Glomerular visceral epithelial cell (primary cell): Measurements from ENCODE around the gene ITGB5.
"Not testable (repeated sequence)": the region's sequence is repeated elsewhere in the genome, so short reads cannot be mapped to it uniquely, and the experiment has no call there.

Experiments used
- DNase-seq: peaks from one replicate; pipeline ENCODE4 v3.0.0-alpha.2; 2016; ENCODE audit errors: extremely low spot score

Gene ITGB5

DNA sequence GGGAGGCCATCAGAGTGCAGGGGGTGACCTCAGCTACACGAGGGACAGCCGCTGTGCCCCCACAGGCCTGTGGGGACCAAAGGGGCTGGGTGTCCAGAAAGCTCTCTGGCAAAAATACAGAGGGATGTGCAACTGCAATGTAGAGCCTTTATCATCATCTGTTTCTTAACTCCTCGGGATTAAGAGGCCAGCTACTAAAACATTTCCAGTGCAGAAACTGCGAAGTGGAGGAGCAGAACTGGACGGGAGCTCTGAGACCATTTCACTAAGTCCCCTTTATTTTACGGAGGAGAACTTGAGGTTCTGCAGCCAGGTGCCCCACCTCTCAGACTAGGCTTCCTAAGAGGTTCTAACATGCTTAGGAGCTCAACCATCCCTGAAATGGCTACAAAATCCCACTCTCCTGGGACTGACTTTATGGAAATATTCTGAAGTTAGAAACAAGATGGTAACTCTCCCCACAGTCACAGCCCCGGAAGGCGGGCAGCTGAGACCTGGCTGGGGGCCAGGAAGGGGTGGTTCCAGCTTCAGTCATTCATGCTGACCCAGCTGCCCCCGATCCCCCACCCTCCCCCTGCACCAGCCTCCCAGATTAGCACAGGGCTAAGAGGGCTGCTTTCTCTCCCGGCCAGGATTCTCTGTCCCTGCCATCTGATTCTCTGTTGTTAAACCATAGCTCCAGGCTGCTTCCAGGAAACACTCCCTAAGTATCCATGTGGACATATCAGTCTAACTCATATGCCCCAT, 116.7 kb downstream of the ITGB5 start:
- no peak for DNase-seq

DNA sequence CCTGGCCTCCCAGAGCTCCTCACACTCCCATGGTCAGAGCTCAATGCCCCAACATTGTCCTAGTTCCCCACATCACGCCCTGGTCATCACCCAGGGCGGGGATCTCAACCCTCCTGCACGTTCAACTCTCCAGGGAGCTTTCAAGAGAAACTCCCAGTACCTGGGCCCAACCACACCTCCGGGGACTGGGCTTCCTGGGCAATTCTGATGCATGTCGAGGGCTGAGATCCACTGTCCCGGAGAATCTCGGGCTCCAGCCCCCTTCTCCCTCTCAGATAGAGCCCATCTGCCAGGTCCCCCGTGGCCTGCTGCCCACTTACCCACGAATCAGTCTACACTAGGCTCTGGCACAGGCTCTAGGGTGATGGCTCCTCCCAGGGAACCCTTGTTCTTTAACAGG, 117.7 kb downstream of the ITGB5 start:
- DNase-seq: no peak

DNA sequence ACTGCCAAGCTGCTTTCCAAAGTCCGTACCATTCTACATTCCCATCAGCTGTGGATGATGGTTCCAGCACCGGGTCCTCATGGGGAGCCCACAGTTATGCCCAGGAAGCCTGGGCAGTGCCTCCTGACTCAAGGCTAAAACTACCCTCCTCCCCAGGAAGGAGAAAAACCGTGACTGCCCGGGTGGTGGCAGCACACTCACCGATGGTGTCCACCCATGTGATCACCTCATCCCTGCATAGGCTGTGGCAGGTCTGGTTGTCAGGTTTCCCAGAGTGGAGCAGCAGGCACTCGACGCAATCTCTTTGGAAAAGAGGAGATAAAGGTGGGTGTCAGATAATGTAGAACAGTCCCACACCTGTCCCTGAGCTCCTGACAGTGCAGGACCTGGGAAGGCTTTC, 118.4 kb downstream of the ITGB5 start:
- no peak for DNase-seq

DNA sequence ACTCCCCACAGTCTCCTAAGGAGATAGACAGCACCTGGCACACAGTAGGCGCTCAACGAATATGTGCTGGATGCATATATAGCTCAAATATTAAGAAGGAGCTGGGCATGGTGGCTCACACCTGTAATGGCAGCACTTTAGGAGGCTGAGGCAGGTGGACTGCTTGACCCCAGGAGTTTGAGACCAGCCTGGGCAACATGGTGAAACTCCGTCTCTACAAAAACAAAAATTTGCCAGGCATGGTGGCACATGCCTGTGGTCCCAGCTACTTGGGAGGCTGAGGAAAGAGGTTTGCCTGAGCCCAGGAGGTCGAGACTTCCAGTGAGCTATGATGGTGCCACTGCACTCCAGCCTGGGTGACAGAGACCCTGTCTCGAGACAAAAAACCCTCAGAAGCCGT, 119.5 kb downstream of the ITGB5 start:
- no peak for DNase-seq

DNA sequence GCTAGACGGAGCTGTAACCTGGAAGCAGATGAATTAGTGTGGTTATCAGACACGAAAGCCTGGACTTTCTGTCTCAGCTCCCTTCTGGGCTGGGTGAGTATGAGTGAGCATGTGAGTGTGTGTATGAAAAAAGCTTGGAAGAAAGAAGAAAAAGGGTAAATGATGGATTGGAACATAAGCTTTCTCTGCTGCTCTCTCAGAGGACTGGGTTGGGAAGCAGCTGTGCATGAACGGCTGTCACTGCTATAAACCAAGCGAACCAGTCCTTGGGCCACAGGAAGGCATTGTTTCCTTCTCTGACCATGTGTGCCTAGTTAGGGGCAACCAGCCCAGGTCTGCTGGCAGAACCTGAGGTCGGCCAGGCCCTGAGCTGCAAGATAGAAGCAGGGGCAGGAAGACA, 119.9 kb downstream of the ITGB5 start:
- DNase-seq: no peak

DNA sequence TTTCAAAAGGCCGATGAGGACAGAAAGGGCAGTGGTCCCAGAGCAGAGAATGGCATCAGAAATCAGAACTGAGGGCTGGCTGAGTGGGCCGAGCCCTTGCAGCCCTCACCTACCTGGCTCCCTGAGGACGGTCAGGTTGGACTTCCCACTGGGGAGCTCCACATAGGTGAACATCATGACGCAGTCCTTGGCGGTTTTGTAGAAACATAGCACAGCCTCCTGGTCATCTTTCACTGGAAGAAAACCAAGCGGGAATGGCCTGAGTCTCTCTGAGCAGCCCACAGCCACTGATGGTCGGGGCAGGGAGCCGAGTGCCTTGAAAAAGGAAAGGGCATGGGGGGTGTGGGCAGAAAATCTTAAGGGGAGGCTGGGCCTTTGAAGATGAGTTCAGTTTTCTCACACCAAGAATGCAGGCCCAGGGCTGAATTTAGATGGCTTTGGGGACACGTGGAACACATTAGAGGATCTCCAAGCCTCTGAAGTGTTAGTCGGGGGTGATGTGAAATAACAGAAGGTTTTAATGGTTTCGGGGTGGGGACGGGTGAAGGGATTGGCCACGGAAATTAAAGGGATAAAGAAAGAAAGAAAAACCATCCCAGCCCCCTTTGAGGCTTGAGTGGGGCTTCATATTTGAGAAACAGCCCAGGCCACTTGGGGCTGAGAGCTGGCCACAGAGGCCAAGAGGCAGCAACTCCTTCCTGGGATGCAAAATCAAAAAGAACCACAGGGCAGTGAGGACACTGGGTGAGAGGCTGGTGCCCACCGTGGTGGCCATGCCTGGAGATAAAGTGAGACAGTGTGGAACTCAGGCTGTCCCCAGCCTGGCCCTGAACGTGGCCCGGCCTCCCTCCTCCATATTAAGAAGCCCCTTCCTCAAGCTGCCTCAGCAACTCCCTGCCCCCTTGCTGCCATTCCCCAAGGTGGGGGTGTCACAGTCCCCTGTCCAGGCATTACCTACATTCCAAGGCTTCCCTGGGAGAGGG, 120.8 kb downstream of the ITGB5 start:
- DNase-seq: no peak

DNA sequence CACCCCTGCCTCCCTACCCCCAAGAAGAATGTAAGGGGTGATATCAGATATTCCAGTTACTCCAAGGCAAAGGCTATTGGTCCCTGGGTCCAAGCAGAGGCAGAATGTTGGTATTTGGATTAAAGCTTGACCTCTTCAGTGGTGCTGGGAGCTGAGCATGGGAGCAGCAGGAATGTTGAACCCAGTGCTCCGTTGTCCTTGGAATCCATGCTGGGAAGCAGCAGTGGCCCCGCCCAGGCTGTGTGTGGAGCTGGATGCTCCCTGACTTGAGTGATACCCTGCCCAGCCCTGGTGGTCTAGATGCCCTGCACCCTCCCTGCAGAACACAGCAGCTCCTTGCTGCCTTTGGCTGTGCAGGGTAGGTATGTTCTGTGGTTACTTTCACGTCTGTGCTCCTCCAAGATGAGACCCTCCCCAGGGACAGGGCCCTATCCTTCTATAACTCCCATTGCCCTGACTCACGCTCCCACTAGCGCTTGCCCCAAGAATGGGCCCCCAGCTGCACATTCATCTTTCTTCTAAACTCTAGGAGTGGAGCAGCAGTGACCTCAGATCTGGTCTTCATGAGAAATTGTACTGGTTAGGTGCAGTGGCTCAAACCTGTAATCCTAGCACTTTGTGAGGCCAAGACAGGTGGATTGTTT, 121.8 kb downstream of the ITGB5 start:
- DNase-seq: no peak

DNA sequence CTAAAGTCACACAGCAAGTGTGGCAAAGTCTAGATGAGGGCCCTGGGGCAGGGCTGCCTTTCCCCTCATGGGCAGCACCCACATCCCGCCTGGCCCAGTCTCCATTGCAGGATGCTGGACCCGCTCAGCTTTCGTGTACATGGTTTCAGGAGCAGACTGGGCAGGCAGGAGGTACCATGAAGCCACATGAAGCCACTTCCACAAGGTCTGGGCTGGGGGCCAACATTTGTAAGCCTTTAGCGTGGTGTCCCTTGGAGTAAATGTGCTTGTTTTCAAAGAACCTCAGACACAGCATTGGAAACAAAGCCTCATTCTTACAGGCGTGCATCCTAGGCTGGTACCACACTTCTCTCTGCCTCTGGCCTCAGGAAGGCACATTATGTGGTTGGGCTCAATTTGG, 122.4 kb downstream of the ITGB5 start:
- DNase-seq: no peak

DNA sequence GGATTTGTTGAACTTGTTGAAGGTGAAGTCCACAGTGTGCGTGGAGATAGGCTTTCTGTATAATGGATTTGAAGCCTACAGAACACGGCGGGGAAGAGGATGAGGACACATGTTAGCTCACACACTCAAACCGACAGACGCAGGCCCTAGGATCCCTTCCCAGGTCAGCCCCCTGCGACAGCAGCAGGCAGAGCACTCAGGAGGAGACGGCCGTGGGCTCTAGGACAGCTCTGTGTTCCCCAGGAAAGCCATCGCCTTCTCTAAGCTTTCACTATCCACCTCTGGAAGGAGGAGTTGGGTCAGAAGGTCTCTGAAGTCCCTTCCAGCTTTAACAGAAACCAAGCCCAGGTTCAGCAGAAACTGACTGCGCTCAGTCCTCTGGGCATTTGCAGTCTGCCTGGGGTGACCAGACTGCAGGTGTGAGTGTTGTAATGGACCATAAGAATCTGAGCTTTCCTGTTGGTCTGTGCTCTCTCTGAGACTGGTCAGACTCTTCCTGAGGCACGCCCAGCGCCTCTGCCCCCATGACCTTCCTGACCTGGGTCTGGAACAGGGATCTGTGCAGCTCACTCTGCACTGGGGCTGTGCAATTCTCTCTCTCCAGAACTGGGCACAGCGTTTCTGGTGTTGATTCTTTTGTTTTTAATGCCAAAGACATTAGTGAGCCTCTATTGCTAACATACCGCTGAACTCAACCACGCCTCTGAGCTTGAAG, 123.4 kb downstream of the ITGB5 start:
- DNase-seq: no peak

DNA sequence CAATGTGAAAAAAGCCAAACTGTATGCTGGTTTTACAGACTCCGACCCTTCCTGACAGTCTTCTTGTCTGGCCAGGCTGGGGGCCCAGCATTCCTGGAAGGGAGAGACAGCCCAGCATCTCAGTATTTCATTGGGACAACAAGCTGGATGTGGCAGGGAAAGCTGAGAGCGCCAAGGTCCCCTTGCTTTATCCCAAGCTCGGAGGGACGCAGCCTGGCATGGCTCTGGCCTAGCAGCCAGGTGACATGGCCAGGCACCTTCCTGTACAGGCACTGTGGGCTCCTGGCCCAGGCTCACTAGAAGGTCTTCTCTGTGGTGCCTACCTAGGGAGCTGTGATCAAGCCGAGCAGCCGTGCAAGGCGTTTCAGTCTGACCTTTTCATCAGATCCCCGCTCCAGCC, 124.0 kb downstream of the ITGB5 start:
- no peak for DNase-seq

DNA sequence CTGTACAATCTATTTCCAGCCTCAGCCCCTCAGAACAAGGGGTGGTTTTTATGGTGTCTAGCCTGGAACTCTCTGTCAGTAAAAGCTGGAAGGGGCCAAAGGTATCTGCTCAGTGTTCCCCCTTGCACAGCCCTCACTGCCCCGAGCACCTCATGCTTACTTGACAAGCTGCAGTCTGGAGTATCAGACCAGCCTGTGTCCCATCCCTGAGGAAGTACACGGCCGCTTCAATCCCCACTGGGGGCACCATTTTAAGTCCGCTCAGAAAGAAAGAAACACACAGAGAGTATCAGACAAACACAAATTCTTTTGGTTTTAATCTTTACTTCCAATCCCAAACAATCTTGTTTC, 124.5 kb downstream of the ITGB5 start:
- DNase-seq: no peak

DNA sequence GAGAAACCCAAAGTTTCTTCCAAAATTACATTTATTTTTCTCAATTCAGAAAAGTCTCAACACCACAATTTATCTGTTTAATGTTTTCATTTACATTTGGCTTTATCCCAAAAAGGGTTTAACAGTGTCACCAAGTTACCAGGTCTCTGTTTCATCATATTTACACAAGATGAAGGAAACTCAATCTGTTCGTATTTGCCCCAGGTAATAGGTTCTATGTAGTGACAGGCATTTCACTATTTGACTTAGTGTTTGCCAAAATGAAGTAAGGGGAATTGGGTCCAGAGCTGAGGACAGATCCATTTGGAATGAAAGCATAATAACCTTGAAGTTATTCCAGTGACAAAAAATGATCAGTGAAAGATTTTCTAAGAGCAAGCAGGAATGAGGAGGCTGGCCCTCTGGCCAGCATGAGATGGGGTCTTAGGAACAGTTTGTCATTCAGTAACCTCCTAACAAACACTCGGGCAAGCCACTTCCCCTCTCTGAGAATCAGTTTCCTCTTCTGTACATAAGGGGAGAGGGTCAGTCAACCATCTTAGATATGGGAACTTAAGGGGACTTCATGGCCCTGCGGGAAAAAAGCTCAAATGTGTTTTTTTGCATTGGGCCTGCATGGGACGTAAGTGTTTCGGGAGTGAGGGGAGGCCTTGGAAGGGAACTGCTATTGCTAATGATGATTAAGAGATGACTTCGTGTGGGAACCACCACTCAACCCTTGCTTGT, 125.1 kb downstream of the ITGB5 start:
- no peak for DNase-seq

DNA sequence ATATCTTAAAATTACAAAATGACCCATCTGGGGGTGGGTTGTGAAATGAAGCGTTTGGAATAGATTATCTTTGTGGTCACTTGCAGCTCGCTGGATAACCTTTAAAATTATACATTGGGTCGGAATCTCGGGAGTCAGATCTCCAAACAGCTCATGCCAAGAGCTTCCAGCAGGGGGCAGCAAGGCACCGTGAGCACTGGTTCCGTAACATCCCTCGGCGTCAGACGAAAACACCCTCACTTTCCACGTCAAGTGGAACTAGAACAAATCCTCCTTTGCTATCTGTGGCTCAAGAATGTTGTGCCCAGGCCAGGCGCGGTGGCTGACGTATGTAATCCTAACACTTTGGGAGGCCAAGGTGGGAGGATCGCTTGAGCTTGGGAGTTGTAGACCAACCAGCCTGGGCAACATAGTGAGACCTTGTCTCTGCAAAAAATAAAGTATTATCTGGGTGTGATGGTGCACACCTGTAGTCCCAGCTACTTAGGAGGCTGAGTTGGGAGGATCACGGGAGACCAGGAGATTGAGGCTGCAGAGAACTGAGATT, 125.8 kb downstream of the ITGB5 start:
- peak; percentile 82 for DNase-seq

DNA sequence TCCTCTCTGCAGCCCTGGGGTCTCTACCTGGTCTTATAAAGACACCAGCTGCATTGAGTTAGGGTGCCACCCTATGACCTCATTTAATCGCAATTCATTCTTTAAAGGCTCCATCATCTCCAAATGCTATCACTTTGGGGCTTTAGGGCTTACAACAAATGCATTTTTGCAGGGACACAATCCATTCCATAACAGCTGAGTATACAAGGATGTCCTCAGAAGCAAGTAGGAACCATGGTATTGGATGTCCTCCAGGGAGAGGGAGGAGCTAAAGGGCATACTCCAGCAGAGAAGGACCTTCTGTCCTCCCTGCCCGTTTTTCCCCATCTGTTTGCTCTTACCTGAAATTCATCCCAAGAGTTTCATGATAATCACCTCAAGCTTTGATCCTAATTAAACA, 126.6 kb downstream of the ITGB5 start:
- peak; percentile 44 for DNase-seq

DNA sequence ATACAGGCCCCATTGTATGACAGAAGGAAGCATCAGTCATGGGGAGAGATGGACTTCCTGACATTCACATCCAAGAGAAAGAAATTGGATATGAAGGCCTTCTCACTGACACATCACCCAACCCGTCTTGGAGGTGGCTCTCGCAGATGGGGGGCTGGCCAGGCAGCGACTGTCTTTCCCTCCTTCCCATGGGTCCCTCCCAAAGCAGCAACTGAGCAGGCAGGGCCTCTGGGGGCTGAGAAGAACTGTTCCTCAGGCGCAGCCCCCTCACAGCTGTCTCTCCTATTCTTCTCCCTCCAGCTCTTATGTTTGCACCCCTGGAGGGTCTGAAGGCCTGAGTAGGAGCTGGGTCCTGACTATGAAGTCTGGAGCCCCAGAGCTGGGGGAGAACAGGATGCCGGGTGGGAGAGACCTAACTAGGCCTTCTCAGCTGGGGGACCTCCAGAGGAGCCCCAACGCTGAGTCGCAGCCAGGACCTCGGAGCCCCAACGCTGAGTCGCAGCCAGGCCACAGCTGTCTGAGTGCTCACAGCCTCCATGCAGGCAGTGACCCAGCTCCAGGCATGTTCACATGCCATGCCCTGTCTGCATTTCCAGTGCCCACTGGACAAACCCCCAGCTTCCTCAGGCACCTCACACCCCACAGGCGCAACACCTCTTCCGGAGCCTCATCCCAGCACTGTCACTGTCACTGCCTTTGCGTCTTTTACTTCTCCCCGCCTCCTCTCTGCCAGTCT, 127.3 kb downstream of the ITGB5 start:
- no peak for DNase-seq

DNA sequence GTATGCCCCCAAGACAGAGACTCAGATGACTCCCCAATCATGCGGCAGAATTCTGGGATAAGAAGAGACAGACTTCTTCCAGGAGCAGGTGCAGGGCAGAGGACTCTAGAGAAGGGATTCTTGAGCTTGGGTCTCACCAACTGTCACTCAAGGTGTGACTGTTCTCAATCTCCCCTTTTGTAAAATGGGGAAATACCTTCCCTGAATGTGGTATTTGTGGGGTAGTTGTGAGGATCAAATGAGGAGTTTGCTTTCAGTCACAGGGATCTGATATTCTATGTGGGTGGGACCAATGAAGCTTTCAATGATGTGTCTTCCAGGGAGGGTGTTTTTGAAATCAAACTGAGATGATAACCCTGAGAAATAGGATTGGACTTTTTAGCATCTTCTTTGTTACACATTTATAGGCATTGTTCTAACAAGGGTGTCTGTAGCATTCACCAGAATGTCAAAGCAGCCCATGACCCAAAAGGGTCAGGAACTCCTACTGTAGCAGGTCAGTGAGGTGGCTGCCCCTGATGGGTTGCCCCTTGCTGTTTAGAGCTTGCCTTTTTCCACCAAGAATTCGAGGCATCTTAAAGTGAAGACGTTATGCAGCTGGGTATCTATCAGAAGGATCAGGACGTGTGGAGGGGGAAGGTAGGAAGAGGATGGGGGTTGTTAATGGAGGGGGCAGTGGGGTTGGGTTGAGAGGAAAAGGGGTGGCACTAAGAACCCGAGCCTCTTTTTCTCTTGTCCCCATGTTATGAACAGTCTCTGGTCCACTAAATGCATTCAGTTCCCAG, 128.1 kb downstream of the ITGB5 start:
- DNase-seq: no peak

DNA sequence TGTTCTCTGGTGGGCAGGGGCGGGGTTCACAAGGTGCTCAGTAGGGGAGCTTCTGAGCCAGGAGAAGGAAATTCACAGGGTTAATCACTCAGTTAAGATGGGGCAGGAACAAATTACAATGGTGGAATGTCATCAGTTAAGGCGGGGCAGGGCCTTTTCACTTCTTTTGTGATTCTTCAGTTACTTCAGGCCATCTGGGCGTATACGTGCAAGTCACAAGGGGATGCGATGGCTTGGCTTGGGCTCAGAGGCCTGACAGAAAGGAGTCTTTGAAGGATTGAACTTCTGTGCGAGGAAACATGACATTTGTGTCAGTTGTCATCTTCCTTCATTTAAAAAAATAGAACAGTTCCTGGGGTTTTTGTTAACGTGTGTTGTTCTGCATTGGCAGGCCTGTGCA, 129.2 kb downstream of the ITGB5 start:
- DNase-seq: not testable (repeated sequence)

DNA sequence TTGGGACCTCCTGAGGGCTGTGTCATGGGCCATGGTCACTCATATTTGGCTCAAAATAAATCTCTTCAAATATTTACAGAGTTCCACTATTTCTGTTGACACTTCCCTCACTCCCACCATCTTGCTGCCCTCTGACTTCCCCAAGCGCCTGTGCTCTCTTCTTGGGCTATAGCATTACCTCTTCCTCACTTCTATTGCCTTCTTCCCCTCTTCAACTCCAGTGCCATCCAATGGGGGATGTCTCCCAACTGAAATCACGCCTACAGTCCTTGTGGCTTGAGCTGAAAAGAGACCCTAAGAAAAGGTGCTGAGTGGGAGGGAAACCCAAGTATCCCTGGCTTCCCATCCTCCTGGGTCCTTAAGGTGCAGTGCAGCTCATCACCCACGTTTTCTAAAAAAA, 135.1 kb downstream of the ITGB5 start:
- no peak for DNase-seq

DNA sequence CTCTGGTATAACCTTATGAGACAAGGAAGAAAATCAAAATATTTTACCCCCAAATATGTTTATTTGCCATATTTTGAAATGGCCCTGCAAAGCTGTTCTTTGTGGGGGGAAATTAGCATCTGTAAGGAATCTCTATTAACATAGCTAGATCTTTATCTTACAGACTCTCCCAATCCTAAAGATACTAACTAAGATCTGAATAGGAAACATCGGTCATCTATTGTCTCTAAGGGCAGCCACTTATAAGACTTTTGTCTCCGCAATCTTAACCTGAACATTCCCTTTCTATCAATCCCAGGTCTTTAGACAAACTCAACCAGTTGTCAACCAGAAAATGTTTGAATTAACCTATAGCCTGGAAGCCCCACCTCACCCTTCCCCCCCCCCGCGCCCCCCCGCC, 135.7 kb downstream of the ITGB5 start:
- no peak for DNase-seq
